Ascending aorta (tissue), 2 donors: ENCODE measurements around the gene TRIM34. TPM values are rescaled to one million over a fixed set of nuclear protein-coding genes. Genes with fewer than 3 reads are reported as not detected.

Experiments used
- DNase-seq, 2 donors: peaks; one replicate each; pipeline ENCODE4 v3.0.0-alpha.2; 2019; ENCODE audit warnings: low spot score in 2 of 2
- H3K27ac ChIP-seq, 2 donors: fragments of 200-600 bp; sonication (generic); one replicate each; pipeline ENCODE4 v1.5.1; 2016 to 2017; ENCODE audit warnings: mild to moderate bottlenecking in 1 of 2
- H3K27me3 ChIP-seq: fragments of 200-600 bp; sonication (generic); one replicate; pipeline ENCODE4 v1.5.1; 2017
- H3K36me3 ChIP-seq, 2 donors: fragments of 200-600 bp; sonication (generic); one replicate each; pipeline ENCODE4 v1.5.1; 2016
- H3K4me1 ChIP-seq, 2 donors: fragments of 200-600 bp; sonication (generic); one replicate each; pipeline ENCODE4 v1.5.1; 2016 to 2017; ENCODE audit warnings: mild to moderate bottlenecking in 1 of 2
- H3K4me3 ChIP-seq, 2 donors: fragments of 200-600 bp; sonication (generic); one replicate each; pipeline ENCODE4 v1.5.1; 2016 to 2017; ENCODE audit warnings: mild to moderate bottlenecking in 1 of 2
- H3K9me3 ChIP-seq, 2 donors: fragments of 200-600 bp; sonication (generic); one replicate each; pipeline ENCODE4 v1.5.1; 2016
- CTCF ChIP-seq, 3 experiments: fragments of 200-600 bp in 2 of 3; fragments of 450-650 bp in 1 of 3; sonication (generic) in 2 of 3; IDR thresholded peaks; one replicate each; pipeline ENCODE4 v1.5.1; 2016 to 2019; ENCODE audit warnings: antibody characterized with exemption in 3 of 3, mild to moderate bottlenecking in 1 of 3, moderate library complexity in 1 of 3
- intact Hi-C: fragments of 100-400 bp; cut with DNase I; formaldehyde crosslinking; loops from one replicate; pipeline ENCODE4 v1.15.1; 2023
- total RNA-seq: library from RNA; depleted of rRNA; stranded (reverse); fragments of >200 nt; gene quantifications from one replicate; pipeline ENCODE4 v1.1.0, GENCODE V29; 2016

Gene TRIM34
- total RNA-seq, 1 donor from 2014 or later, result not detected

DNA sequence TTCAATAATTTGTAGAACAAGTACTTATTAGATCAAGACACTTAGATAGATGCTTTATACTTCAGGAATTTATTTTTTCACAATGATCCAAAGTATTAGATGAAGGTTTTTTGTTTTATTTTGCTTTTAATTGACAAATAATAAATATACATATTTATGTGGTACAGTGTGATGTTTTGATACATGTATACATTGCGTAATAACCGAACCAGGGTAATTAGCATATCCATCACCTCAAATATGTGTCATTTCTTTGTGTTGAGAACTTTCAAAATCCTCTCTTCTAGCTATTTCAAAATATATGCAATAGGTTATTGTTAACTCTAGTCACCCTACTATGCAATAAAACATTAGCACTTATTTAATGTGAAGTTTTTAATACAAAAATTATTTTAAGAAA, 38.7 kb downstream of the TRIM34 start:
- DNase-seq, result no peak
- intact Hi-C loops, result no loop called here
- no peak for TF ChIP-seq CTCF (IDR thresholded peaks at IDR 0.05)

DNA sequence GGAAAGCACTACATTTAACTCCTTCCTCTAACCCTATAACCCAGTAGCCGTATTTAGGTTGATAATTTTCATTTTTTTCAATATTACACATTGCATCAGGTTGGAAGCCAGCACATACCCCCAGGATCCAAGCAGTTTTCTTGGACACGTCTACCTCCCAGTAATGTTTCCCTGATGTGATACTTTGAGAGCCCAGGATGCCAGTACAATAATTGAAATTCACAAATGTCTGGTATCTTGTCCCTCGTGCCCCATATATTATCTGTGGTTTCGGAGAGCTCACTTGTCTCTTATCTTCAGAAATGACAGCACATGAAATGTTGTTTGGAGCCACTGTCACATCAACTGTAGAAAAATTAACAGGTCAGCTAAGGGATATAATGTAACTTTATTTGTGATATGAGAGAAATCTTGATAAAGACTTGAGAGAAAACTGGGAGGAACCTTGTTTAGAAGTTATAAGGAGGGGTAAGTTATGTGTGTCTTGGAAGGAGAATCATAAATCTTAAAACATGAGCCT, 40.3 kb downstream of the TRIM34 start:
- H3K27me3 ChIP-seq, result no peaks in the 10 kb centered on the region
- DNase-seq, result no peak
- no peak for TF ChIP-seq CTCF (IDR thresholded peaks at IDR 0.05)
- no peak overlapping the region for H3K27ac ChIP-seq
- no peaks in the 10 kb centered on the region for H3K4me1 ChIP-seq
- peaks cover 45 to 67% of the 10 kb centered on the region in 2 donors for H3K36me3 ChIP-seq
- intact Hi-C loops, result no loop called here
- H3K9me3 ChIP-seq, result no peaks in the 10 kb centered on the region
- H3K4me3 ChIP-seq, result no peak overlapping the region

More for the DNA sequence above, 38.7 kb downstream of the TRIM34 start:
- H3K4me3 ChIP-seq, result no peak overlapping the region
- no peaks in the 10 kb centered on the region for H3K9me3 ChIP-seq
- H3K36me3 ChIP-seq, result peaks cover 36 to 54% of the 10 kb centered on the region in 2 donors
- H3K27me3 ChIP-seq, result no peaks in the 10 kb centered on the region
- no peaks in the 10 kb centered on the region for H3K4me1 ChIP-seq
- H3K27ac ChIP-seq, result no peak overlapping the region

- Histone ChIP-seq H3K9me3 (no peaks in the 10 kb centered on the region), H3K36me3 (peaks cover 48 to 73% of the 10 kb centered on the region in 2 donors), H3K27me3 (no peaks in the 10 kb centered on the region), H3K4me1 (no peaks in the 10 kb centered on the region), H3K4me3 (no peak overlapping the region), H3K27ac (no peak overlapping the region)
- no peak for DNase-seq
- intact Hi-C loops, result no loop called here
- no peak for TF ChIP-seq CTCF (IDR thresholded peaks at IDR 0.05)
These were observed 41.1 kb downstream of the TRIM34 start for GRCh38 chr11:5665746-5666401.

DNA sequence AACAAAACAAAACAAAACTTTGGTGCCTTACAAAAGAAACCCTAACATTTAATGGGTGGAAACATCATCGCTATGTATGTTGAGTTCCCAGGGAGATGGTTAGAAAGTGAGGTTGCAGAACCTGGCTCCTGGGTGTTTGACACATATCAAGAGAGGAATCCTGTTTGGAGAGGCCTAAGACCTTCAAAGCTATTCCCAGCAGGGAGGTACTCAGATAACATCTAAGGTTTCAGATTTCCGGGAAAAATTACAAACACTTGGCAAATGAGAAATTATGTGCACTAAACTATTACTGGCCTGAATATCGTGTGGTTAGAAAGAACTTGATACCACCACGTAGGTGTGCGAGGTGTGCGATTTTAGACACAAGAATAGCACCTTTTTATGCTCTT, 41.6 kb downstream of the TRIM34 start:
- no peak overlapping the region for H3K4me3 ChIP-seq
- no peak overlapping the region for H3K27ac ChIP-seq
- no peaks in the 10 kb centered on the region for H3K4me1 ChIP-seq
- intact Hi-C loops, result no loop called here
- no peaks in the 10 kb centered on the region for H3K27me3 ChIP-seq
- peaks cover 48 to 76% of the 10 kb centered on the region in 2 donors for H3K36me3 ChIP-seq
- no peak for TF ChIP-seq CTCF (IDR thresholded peaks at IDR 0.05)
- DNase-seq, result no peak
- H3K9me3 ChIP-seq, result no peaks in the 10 kb centered on the region

- Histone ChIP-seq H3K27ac (no peak overlapping the region), H3K9me3 (no peaks in the 10 kb centered on the region), H3K4me1 (no peaks in the 10 kb centered on the region), H3K36me3 (peaks cover 29 to 41% of the 10 kb centered on the region in 2 donors), H3K27me3 (no peaks in the 10 kb centered on the region), H3K4me3 (no peak overlapping the region)
- intact Hi-C loops, result no loop called here
- no peak for DNase-seq
- no peak for TF ChIP-seq CTCF (IDR thresholded peaks at IDR 0.05)
These were observed 47.0 kb downstream of the TRIM34 start for GRCh38 chr11:5671831-5672230.
